HCT116 (cell line): ENCODE measurements around the gene SNPH. TPM values are rescaled to one million over a fixed set of nuclear protein-coding genes. Genes with fewer than 3 reads are reported as not detected.

Source experiments
- ATAC-seq: fragments of 200-7000 bp; cut with Tn5 transposase; 2 replicates; pipeline ENCODE4 v1.9.1; 2020; ENCODE audit warnings: mild to moderate bottlenecking, moderate library complexity
- BruUV-seq: library from RNA; stranded (reverse); fragments of 400-500 nt; replicated peaks from 2 replicates; lab custom pipeline; 2021; lab: Mats Ljungman, UMichigan
- CTCF ChIA-PET: fragments of 300-600 bp; sonication (Branson Sonifier 250); formaldehyde crosslinking; loops from one replicate; lab custom pipeline; 2021; ENCODE audit warnings: antibody characterized with exemption; lab: Charles Lee
- POLR2A ChIA-PET: fragments of 300-600, 350-600 bp; sonication (Branson Sonifier 250); formaldehyde crosslinking; loops from one replicate; lab custom pipeline; 2021; ENCODE audit warnings: antibody characterized with exemption; lab: Charles Lee
- RAD21 ChIA-PET, 2 experiments: fragments of 300-600 bp; sonication (Branson Sonifier 250); formaldehyde crosslinking; loops; one replicate each; lab custom pipeline; 2023; ENCODE audit warnings: low total read pairs in 2 of 2; ENCODE audit not compliant: uncharacterized antibody in 2 of 2, unreplicated experiment in 2 of 2, low non-redundant PET in 1 of 2; lab: Charles Lee
- DNase-seq: peaks from one replicate; pipeline ENCODE4 v3.0.0-alpha.2; 2010; ENCODE audit warnings: low read depth, low spot score
- H2AFZ ChIP-seq: fragments of 200-600 bp; shearing (Covaris generic), sonication (generic); 2 replicates; pipeline ENCODE4 v1.6.1; 2017; ENCODE audit warnings: low read depth, mixed run types, mixed read lengths, antibody characterized with exemption, low read length; ENCODE audit not compliant: poor library complexity, severe bottlenecking
- H3K27ac ChIP-seq: 2 replicates; pipeline ENCODE4 v1.5.1; 2012; ENCODE audit warnings: low read depth, low read length
- H3K27me3 ChIP-seq: fragments of 200-600 bp; sonication (generic); 2 replicates; pipeline ENCODE4 v1.6.1; 2016; ENCODE audit warnings: mixed run types, low read length, mixed read lengths; ENCODE audit not compliant: insufficient read depth
- H3K36me3 ChIP-seq, 2 experiments: fragments of 200-500 bp in 1 of 2; fragments of 200-600 bp in 1 of 2; sonication (Bioruptor generic) in 1 of 2; sonication (generic) in 1 of 2; 2 replicates each; pipeline versions ENCODE4 v1.5.1 to v1.6.1; 2014 to 2016; ENCODE audit warnings: low read length in 2 of 2, inconsistent platforms in 1 of 2, mixed read lengths in 1 of 2, mixed run types in 1 of 2; ENCODE audit not compliant: insufficient read depth in 2 of 2, control insufficient read depth in 1 of 2
- H3K4me1 ChIP-seq, 2 experiments: fragments of 200-600 bp in 1 of 2; sonication (generic) in 1 of 2; 2 replicates each; pipeline versions ENCODE4 v1.5.1 to v1.6.1; 2012 to 2017; ENCODE audit warnings: low read length in 2 of 2, inconsistent platforms in 1 of 2, mild to moderate bottlenecking in 1 of 2, mixed read lengths in 1 of 2, mixed run types in 1 of 2, moderate library complexity in 1 of 2; ENCODE audit not compliant: insufficient read depth in 2 of 2, control insufficient read depth in 1 of 2
- H3K4me2 ChIP-seq: fragments of 200-600 bp; sonication (generic); 2 replicates; pipeline ENCODE4 v1.6.1; 2017; ENCODE audit warnings: mixed run types, low read length, mixed read lengths
- H3K4me3 ChIP-seq, 2 experiments: fragments of 200-600 bp in 1 of 2; sonication (generic) in 1 of 2; replicated peaks in 1 of 2; 2 replicates each; pipeline ENCODE4 v1.5.1; 2011 to 2016; ENCODE audit warnings: low read length in 2 of 2, control low read depth in 1 of 2, low read depth in 1 of 2, mild to moderate bottlenecking in 1 of 2, mixed read lengths in 1 of 2, mixed run types in 1 of 2
- H3K79me2 ChIP-seq: fragments of 200-600 bp; sonication (generic); 2 replicates; pipeline ENCODE4 v1.6.1; 2017; ENCODE audit warnings: mild to moderate bottlenecking, mixed run types, low read length, moderate library complexity, mixed read lengths; ENCODE audit not compliant: insufficient read depth
- H3K9ac ChIP-seq: fragments of 200-600 bp; sonication (generic); 2 replicates; pipeline ENCODE4 v1.6.1; 2016; ENCODE audit warnings: low read length, mixed read lengths
- H3K9me2 ChIP-seq: fragments of 200-600 bp; sonication (generic), shearing (Covaris generic); 2 replicates; pipeline ENCODE4 v1.6.1; 2017; ENCODE audit warnings: mixed run types, mild to moderate bottlenecking, moderate library complexity; ENCODE audit not compliant: insufficient read depth
- H3K9me3 ChIP-seq, 2 experiments: fragments of 200-500 bp in 1 of 2; fragments of 200-600 bp in 1 of 2; sonication (Bioruptor generic) in 1 of 2; sonication (generic) in 1 of 2; 2 replicates each; pipeline ENCODE4 v1.6.1; 2014 to 2017; ENCODE audit warnings: low read length in 2 of 2, mixed read lengths in 2 of 2, inconsistent platforms in 1 of 2, low read depth in 1 of 2, mild to moderate bottlenecking in 1 of 2, mixed run types in 1 of 2, moderate library complexity in 1 of 2; ENCODE audit not compliant: control insufficient read depth in 1 of 2, insufficient read depth in 1 of 2
- H4K20me1 ChIP-seq: fragments of 200-600 bp; sonication (generic), shearing (Covaris generic); 2 replicates; pipeline ENCODE4 v1.6.1; 2017; ENCODE audit warnings: mixed run types, mild to moderate bottlenecking, moderate library complexity; ENCODE audit not compliant: insufficient read depth
- EZH2phosphoT487 ChIP-seq: fragments of 200-600 bp; IDR thresholded peaks from 2 replicates; pipeline ENCODE4 v1.6.1; 2018; ENCODE audit warnings: antibody characterized with exemption, borderline replicate concordance
- FOSL1 ChIP-seq: IDR thresholded peaks from 2 replicates; pipeline ENCODE4 v1.6.1; 2012; ENCODE audit warnings: low read depth
- POLR2A ChIP-seq: IDR thresholded peaks from 2 replicates; pipeline ENCODE4 v1.7.0; 2011; ENCODE audit warnings: borderline replicate concordance; ENCODE audit not compliant: insufficient read depth, insufficient read length; ENCODE audit errors: extremely low read depth
- SIN3A ChIP-seq: IDR thresholded peaks from 2 replicates; pipeline ENCODE4 v1.6.1; 2012; ENCODE audit warnings: low read depth
- SP1 ChIP-seq: IDR thresholded peaks from 2 replicates; pipeline ENCODE4 v1.6.1; 2012; ENCODE audit warnings: low read depth
- TCF7L2 ChIP-seq: IDR thresholded peaks from 2 replicates; pipeline ENCODE4 v1.7.0; 2011; ENCODE audit warnings: borderline replicate concordance, inconsistent platforms; ENCODE audit not compliant: insufficient read depth, insufficient read length; ENCODE audit errors: extremely low read depth
- ZFX ChIP-seq: fragments of 450-650 bp; IDR thresholded peaks from 2 replicates; pipeline ENCODE4 v1.6.1; 2017
- intact Hi-C: fragments of 100-400 bp; cut with micrococcal nuclease; formaldehyde crosslinking; loops from 2 replicates; pipeline ENCODE4 v1.10.0; 2022
- total RNA-seq: library from RNA; stranded (reverse); gene quantifications from one replicate; pipeline ENCODE4 v1.2.1, GENCODE V29; 2021; ENCODE audit not compliant: unreplicated experiment

Gene SNPH
- total RNA-seq, 1 experiment from 2014 or later, result 3.2 TPM

DNA sequence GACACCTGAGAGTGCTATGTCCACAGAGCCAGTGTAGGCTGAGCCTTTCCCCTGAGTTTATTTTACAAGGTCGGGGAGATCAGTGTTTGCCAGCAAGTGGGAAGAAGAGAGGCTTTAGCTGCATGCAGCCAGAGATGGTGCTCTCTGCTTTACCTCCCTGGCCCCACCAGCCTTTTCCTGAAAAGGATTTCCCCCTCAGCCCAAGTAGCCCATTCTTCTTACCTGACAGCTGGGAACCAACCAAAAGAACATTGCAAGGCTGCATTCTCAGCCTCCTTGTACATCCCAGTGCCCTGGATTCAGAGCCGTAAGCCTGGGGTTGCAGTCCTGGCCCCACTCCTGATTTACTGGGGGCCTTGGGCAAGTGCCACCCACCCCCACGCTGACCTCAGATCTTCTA is 16.9 kb downstream of the SNPH start:
- H3K4me3 ChIP-seq, result no peak overlapping the region
- no peak for TF ChIP-seq TCF7L2
- H2AFZ ChIP-seq, result no peak overlapping the region
- intact Hi-C loops, result no loop called here
- H3K9me3 ChIP-seq, result no peaks in the 10 kb centered on the region
- RAD21 ChIA-PET, result no interaction called here
- no peaks in the 10 kb centered on the region for H3K9me2 ChIP-seq
- no peak overlapping the region for H3K9ac ChIP-seq
- no peaks in the 10 kb centered on the region for H3K27me3 ChIP-seq
- ATAC-seq, result no peak
- no peak overlapping the region for H3K27ac ChIP-seq
- H3K4me1 ChIP-seq, result peaks cover 0 to 7% of the 10 kb centered on the region in 2 experiments; a peak in 1 of 4 replicates
- no peak overlapping the region for H3K4me2 ChIP-seq
- H3K36me3 ChIP-seq, result no peaks in the 10 kb centered on the region
- CTCF ChIA-PET, result no interaction called here
- POLR2A ChIA-PET, result no interaction called here
- BruUV-seq, result no TSS peak
- DNase-seq, result no peak
- no peaks in the 10 kb centered on the region for H4K20me1 ChIP-seq
- H3K79me2 ChIP-seq, result no peaks in the 10 kb centered on the region

DNA sequence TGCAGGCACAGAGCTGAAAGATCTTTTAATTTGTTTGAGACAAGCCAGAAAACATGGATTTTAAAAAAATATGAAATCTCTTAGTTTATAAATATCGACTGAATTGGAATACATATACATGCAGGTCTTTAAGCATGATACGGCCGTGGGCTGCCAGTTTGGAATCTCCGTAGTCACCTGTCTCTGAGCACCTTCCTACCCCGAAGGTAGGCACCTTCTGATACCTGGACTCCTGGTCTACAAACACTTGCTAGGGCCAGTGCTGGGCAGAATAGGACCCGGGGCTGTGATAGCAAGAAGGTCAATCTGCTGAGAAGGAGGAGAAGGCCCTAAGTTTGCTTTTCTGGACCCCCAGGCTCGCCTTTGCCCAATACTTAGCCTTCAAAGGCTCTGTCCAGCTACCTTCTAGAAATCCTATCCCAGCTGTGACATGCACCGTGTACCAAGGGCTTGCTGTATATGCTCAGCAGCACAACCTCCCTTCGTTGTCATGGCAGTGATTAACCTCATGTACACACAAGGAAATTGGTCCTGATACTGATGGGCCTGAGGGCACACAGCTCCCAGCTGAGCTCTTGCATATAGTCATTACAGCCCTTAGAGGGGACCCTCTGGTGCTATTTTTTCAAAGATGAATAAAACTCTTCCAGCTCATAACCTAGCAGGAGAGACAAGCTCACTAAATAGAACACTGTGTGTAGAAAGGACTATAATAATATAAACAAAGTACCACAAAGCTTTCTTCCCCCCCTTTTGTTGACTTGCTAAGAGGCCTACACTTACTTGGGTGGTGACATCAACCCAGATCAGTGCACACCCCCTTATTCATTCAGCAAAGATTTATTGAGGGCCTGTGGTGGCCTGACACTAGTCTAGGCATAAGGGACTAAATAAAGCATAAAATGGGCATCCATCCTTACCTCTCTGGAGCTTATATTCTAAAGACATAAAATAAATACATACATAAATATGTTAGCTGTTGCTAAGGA is 17.7 kb downstream of the SNPH start:
- H2AFZ ChIP-seq, result no peak overlapping the region
- no peak for TF ChIP-seq SP1
- no peak for TF ChIP-seq ZFX
- no peak for TF ChIP-seq POLR2A
- no peak for TF ChIP-seq TCF7L2
- no peak for TF ChIP-seq EZH2phosphoT487
- no peak for TF ChIP-seq SIN3A
- no peak for TF ChIP-seq FOSL1
- ChIA-PET POLR2A (no interaction called here), CTCF (no interaction called here), RAD21 (no interaction called here)
- H3K4me3 ChIP-seq, result no peak overlapping the region
- H3K9me3 ChIP-seq, result no peaks in the 10 kb centered on the region
- intact Hi-C loops, result no loop called here
- H4K20me1 ChIP-seq, result no peaks in the 10 kb centered on the region
- BruUV-seq, result no TSS peak
- no peak for DNase-seq
- H3K36me3 ChIP-seq, result no peaks in the 10 kb centered on the region
- no peak for ATAC-seq
- no peak overlapping the region for H3K4me2 ChIP-seq
- no peak overlapping the region for H3K9ac ChIP-seq
- H3K27me3 ChIP-seq, result no peaks in the 10 kb centered on the region
- H3K9me2 ChIP-seq, result no peaks in the 10 kb centered on the region
- no peaks in the 10 kb centered on the region for H3K79me2 ChIP-seq
- peaks cover 0 to 7% of the 10 kb centered on the region in 2 experiments; a peak in 1 of 4 replicates for H3K4me1 ChIP-seq
- H3K27ac ChIP-seq, result no peak overlapping the region
